Neural progenitor cell (in vitro differentiated cells): ENCODE measurements around the gene SPOCD1.

Experiments used
- CTCF ChIP-seq: fragments of 200-600 bp; sonication (generic); IDR thresholded peaks from 2 replicates; pipeline ENCODE4 v1.5.1; 2017; ENCODE audit warnings: antibody characterized with exemption, mild to moderate bottlenecking
- EZH2phosphoT487 ChIP-seq: fragments of 200-600 bp; sonication (generic); IDR thresholded peaks from 2 replicates; pipeline ENCODE4 v1.6.1; 2017; ENCODE audit warnings: antibody characterized with exemption

GRCh38 chr1:31756578-31756977 lies 59.2 kb downstream of the SPOCD1 start:
- TF ChIP-seq EZH2phosphoT487, result no peak
- TF ChIP-seq CTCF, result no peak
